Measurements from ENCODE around the gene DPP4. TPM values are rescaled to one million over a fixed set of nuclear protein-coding genes. Genes with fewer than 3 reads are reported as not detected.

Gene DPP4
- total and polyA plus RNA-seq, 2 experiments from 2014 or later = 1.5 to 2.8 TPM

GRCh38 chr2:162011706-162012564, 62.1 kb downstream of the DPP4 start (continued):
- TF ChIP-seq CTCF (conservative IDR thresholded peaks at IDR 0.05; ENCODE audit: low read depth in 2 of 2) (no peak), REST (IDR thresholded peaks at IDR 0.05; ENCODE audit: unreplicated experiment) (no peak), STAT1 (IDR thresholded peaks at IDR 0.05; ENCODE audit: unreplicated experiment) (no peak), NANOG (IDR thresholded peaks at IDR 0.05; ENCODE audit: borderline replicate concordance) (no peak), EZH2phosphoT487 (IDR thresholded peaks at IDR 0.05; ENCODE audit: unreplicated experiment) (no peak), POLR2AphosphoS5 (IDR thresholded peaks at IDR 0.05; ENCODE audit: low read depth) (no peak)

DNA sequence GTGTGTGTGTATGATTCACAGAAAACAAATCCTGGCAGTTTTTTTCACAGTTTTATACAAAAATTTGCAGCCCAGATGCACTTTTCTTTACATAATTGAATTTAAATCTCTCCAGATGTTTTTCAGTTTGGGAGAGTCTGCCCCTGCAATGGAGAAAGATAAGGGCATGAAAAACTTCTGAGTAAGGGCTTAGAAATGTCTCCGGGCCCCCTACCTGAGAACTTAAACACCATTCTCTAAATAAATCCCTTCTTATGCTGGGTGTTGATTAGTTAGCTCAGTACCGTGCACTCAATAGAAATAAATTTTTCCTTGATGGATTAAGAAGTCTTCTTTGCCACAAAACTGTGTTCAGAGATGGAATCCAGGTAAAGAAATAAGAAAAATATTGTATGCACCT, 64.5 kb downstream of the DPP4 start:
- Histone ChIP-seq H3K79me2 (replicated peaks; ENCODE audit: insufficient read depth) (no peaks in the 10 kb centered on the region), H3K36me3 (ENCODE audit: insufficient read depth) (no peaks in the 10 kb centered on the region), H3K4me1 (ENCODE audit: insufficient read depth) (peaks cover 10% of the 10 kb centered on the region; the same call in 1 of the 2 replicates), H4K20me1 (replicated peaks; ENCODE audit: insufficient read depth) (no peaks in the 10 kb centered on the region), H3K4me3 (no peak overlapping the region), H3K4me2 (no peak overlapping the region; the same call in 1 of the 2 replicates), H2AFZ (0 out of 2 replicates have a peak overlapping the region, but pooled peaks have one; percentile 12), H3K27ac (ENCODE audit: low read depth) (no peak overlapping the region; the same call in 1 of the 2 replicates), H3K9me2 (ENCODE audit: insufficient read depth) (no peaks in the 10 kb centered on the region), H3F3A (replicated peaks; ENCODE audit: low read depth) (no peaks in the 10 kb centered on the region), H3K27me3 (ENCODE audit: insufficient read depth) (no peaks in the 10 kb centered on the region)
- no peaks in the 10 kb centered on the region for H3K27me3 Mint-ChIP-seq (ENCODE audit: insufficient read depth, low read depth, poor library complexity)
- ATAC-seq (no peak; the same call in 2 of the 3 replicates), DNase-seq (ENCODE audit: low spot score) (no peak)
- H3K9me3 Mint-ChIP-seq = no peaks in the 10 kb centered on the region
- 0 out of 2 replicates have a peak overlapping the region, but pooled peaks have one; percentile 12 for H3K27ac Mint-ChIP-seq
- H3K4me3 Mint-ChIP-seq = no peak overlapping the region
- peaks cover 27% of the 10 kb centered on the region for H3K4me1 Mint-ChIP-seq
- no peaks in the 10 kb centered on the region for H3K36me3 Mint-ChIP-seq (ENCODE audit: low read depth)
- no peak for TF ChIP-seq JUNB (IDR thresholded peaks at IDR 0.05; ENCODE audit: unreplicated experiment)
- TF ChIP-seq REST (IDR thresholded peaks at IDR 0.05; ENCODE audit: unreplicated experiment) = no peak
- TF ChIP-seq ZNF331 (CRISPR knock-in tag; IDR thresholded peaks at IDR 0.05; ENCODE audit: low read depth) = no peak
- TF ChIP-seq POLR2AphosphoS5 (IDR thresholded peaks at IDR 0.05; ENCODE audit: low read depth) = no peak
- TF ChIP-seq EZH2 (IDR thresholded peaks at IDR 0.05; ENCODE audit: low read depth, unreplicated experiment) = no peak
- no peak for TF ChIP-seq STAT1 (IDR thresholded peaks at IDR 0.05; ENCODE audit: unreplicated experiment)
- TF ChIP-seq EZH2phosphoT487 (IDR thresholded peaks at IDR 0.05; ENCODE audit: unreplicated experiment) = no peak
- no peak for TF ChIP-seq CTCF (conservative IDR thresholded peaks at IDR 0.05; ENCODE audit: low read depth in 2 of 2)

All from GM23338 (cell line).